GM12875 (cell line): ENCODE measurements around the gene MXD4.

Experiments used
- H3K4me3 ChIP-seq: one replicate; pipeline ENCODE4 v1.5.1; 2011; ENCODE audit warnings: low read depth, low read length, control low read depth
- CTCF ChIP-seq: IDR thresholded peaks from 2 replicates; pipeline ENCODE4 v1.5.1; 2011; ENCODE audit warnings: low read depth, mild to moderate bottlenecking, control low read depth, inconsistent platforms, low read length, moderate library complexity, borderline replicate concordance; ENCODE audit not compliant: insufficient read depth

Gene MXD4

DNA sequence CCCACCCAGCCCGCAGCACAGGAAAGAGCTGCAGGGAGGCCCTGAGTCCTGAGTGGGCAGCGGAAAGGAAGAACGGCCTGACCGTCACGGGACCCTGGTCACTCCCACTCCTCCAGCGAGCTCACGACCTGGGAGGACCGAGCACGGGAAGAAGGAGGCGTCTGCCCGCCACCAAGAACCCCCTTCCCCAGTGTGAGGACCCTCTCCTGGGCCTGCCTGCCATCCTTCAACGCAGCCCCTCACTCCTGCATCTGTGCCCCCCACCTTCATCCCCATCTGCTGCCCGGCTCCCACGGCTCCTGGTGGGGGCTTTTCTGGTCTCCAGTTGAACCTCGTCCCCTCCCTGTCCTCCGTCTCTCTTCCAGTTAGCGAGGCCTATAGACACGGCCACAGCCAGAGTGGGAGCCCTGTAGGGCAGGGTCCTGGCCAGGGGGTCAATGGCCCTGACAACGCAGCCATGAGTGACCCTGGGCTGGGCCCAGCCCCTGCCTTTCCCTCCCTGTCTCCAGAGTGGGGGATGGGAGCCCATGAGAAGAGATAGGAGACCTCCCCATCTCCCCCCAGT is 41.3 kb upstream of the MXD4 start:
- no peak overlapping the region for H3K4me3 ChIP-seq
- TF ChIP-seq CTCF = no peak

DNA sequence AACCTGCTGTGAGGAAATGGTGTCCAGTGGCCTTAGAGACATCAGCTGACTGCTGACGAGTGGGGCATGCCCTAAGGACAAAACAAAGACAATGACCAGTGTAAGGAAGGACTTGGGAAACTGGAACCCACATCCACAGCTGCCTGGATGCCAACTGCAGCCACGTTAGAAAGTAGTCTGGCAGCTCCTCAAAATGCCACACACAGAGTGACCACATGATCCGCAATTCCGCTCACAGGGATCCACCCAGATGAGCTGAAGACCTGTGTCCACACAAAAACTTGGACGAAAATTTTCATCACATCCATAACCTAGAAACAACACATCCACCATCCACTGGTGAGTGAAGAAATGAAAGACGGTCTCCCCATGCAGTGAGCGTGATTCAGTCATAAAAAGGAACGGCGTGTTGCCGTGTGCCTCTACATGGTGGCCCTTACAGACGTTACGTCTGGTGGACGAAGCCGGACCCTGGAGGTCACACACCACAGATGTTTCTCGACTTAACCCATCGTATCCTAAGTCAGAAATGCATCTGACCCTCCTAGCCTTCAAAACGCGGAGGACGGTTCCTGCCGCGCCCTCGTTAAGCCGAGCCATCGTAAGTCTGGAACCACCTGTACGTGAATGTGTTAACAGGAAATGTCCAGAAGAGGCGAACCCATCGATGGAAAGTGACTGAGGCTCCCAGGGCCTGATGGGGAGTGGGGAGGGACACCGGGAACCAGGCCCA is 40.6 kb upstream of the MXD4 start:
- TF ChIP-seq CTCF = no peak
- no peak overlapping the region for H3K4me3 ChIP-seq

DNA sequence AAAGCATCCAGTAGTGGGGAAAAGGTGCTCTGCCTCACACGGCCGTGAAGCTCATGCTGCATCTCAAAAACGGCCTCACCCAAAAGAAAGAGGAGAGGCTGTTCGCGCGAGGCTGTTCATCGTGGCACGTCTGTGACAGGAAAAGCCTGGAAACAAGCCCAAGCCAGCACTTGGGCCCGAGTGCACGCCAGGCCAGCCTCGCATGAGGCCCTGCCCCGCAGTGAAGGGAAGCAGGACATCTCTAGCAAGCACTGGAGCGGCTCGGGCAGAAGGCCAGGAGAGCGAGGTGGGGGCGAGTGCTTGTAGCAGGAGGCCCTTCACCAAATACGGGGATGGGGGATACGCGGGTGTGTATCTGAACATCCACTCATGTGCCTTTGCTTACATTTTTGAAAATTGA is 39.9 kb upstream of the MXD4 start:
- no peak overlapping the region for H3K4me3 ChIP-seq
- no peak for TF ChIP-seq CTCF

- no peak overlapping the region for H3K4me3 ChIP-seq
- TF ChIP-seq CTCF = no peak
Measured at GRCh38 chr4:2301225-2301642, 39.3 kb upstream of the MXD4 start.

GRCh38 chr4:2300431-2301224 is 38.7 kb upstream of the MXD4 start:
- TF ChIP-seq CTCF = no peak

GRCh38 chr4:2299794-2300193 is 37.9 kb upstream of the MXD4 start:
- H3K4me3 ChIP-seq = no peak overlapping the region
- no peak for TF ChIP-seq CTCF

More at GRCh38 chr4:2300431-2301224, 38.7 kb upstream of the MXD4 start:
- no peak overlapping the region for H3K4me3 ChIP-seq
